ENCODE measurements around the gene CACNA1C.

DNA sequence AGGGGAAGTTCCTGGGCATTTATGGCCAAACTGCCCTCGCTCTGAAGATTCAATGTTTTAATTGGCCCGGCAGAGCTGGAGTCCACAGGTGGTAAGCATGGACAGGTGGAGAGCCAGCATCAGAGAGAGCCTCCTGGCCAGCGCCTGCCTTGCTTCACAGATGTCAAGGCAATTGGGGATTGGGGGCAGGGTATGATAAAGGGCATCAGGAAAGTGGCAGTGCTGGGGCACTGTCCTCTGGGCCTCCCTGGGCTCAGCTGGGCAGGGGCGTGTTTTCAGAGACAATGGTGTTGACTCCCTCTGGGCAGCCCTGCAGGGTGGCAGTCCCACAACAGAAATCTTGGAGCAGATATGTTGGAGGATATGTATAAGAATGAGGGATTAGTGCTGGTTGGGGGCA lies 237.3 kb downstream of the CACNA1C start:
- TF ChIP-seq POLR2A (IDR thresholded peaks at IDR 0.05; ENCODE audit: low read depth, low read length) (no peak), POLR2AphosphoS5 (IDR thresholded peaks at IDR 0.05; ENCODE audit: low read depth, low read length) (no peak), TAF1 (IDR thresholded peaks at IDR 0.05; ENCODE audit: low read depth, low read length) (no peak), SPI1 (IDR thresholded peaks at IDR 0.05; ENCODE audit: low read depth, low read length) (no peak)

Measured in GM12891 (cell line).